Astrocyte of the hippocampus (primary cell): ENCODE data around the gene KLHL22.
"Not testable (repeated sequence)": the region's sequence is repeated elsewhere in the genome, so short reads cannot be mapped to it uniquely, and the experiment has no call there.

Experiments
- DNase-seq: peaks from one replicate; pipeline ENCODE4 v3.0.0; 2011; ENCODE audit warnings: low read depth, low spot score

KLHL22 gene

GRCh38 chr22:20494978-20495860, at the start of gene KLHL22:
TSS of gene KLHL22 (minus strand) at chr22:20495795. CDS start at chr22:20489211, 6,584 bp downstream.
- DNase-seq, result no peak

DNA sequence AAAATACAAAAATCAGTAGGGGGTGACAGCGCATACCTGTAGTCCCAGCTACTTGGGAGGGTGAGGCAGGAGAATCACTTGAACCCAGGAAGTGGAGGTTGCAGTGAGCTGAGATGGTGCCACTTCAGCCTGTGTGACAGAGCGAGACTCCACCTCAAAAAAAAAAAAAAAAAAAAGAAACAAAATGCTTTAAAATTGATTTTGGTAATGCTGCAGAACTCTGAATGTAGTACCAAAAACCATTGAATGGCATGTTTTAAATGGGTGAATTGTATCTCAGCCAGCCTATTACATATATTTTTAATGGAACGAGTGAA, 49.7 kb upstream of the KLHL22 start:
- DNase-seq, result not testable (repeated sequence)

DNA sequence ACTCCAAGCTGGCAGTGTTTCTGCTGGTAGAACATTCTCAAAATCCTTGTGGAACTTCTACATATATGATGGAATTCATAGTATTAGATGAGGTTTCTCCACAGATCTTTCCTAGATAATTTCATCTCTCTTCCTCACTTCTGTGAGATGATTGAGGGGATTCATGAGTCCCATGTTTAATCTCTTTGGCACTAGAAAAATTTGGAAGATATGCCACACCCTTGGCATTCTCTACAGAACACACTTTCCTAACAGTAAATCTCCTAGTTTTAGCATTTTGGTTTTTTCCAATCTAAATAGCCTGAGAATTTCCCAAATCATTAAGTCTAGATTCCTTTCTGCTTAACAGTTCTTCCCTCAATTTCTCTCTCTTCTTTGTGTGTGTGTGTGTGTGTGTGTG, 47.1 kb upstream of the KLHL22 start:
- no peak for DNase-seq

DNA sequence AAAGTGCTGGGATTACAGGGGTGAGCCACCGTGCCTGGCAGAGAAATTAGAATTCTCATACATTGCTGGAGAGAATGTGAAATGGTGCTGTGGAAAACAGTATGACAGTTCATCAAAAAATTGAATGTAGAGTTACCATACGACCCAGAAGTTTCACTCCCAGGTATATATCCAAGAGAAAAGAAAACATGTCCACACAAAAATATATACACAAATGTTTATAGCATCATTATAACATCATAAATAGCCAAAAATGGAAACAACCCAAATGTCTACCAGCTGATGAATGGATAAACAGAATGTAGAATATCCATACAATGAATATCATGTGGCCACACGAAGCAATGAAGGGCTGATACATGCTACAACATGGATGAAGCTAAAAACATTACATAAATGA, 46.5 kb upstream of the KLHL22 start:
- DNase-seq, result no peak

GRCh38 chr22:20538875-20539274, 43.3 kb upstream of the KLHL22 start:
- not testable (repeated sequence) for DNase-seq

DNA sequence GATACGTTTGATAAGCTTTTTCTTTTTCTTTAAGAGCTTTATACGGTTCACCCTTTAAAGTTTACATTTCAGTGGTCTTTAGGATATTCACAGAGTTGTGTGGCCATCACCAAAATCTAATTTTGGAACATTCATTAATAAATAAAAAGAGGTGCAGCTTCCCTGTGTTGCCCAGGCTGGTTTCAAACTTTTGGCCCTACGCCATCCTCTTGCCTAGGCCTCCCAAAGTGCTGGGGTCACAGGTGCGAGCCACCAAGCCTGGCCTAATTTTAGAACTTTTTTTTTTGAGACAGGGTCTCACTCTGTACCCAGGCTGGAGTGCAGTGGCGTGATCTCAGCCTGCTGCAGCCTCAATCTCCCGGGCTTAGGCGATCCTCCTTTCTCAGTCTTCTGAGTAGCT, 42.4 kb upstream of the KLHL22 start:
- DNase-seq, result no peak

DNA sequence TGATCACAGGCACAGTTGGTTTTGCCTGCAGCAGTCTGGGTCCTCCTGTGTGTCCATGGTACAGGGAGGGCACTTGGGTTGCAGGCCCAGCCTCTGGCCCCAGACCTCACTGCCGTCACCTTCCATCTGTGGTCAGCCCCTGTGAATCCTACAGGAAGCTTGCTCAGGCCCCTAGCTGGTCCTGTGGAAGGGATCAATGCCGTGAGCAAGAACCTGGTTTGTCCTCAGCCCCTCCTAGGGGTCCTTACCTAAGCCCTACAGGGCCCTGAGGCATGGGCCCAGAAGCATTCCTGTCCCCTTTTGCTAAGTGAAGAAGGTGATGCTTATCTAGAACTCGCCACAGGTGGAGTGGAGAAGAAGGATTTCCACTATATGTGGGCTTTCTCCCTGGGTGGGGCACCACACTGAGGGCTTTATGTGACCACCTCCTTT, 41.7 kb upstream of the KLHL22 start:
- DNase-seq, result no peak

GRCh38 chr22:20536590-20537324, 41.2 kb upstream of the KLHL22 start:
- no peak for DNase-seq

DNA sequence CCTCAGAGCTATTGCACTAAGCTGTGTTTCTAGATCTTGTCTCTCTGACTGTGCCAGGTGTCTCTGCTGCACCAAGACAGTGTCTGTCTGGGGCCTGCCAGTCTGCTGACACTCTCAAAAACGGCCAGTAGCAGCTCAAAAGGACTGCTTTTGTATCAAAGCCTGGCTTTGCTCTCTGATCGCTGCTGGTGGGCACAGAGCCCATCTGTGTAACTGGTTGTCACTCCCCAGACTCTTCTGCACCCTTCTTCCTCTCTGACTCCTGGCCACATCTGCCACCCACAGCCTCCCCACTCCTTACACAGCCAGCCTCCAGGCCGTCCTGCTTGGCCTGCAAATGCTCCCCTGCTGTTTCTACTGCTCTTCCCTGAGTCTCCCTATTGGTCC, 38.3 kb upstream of the KLHL22 start:
- DNase-seq, result no peak

DNA sequence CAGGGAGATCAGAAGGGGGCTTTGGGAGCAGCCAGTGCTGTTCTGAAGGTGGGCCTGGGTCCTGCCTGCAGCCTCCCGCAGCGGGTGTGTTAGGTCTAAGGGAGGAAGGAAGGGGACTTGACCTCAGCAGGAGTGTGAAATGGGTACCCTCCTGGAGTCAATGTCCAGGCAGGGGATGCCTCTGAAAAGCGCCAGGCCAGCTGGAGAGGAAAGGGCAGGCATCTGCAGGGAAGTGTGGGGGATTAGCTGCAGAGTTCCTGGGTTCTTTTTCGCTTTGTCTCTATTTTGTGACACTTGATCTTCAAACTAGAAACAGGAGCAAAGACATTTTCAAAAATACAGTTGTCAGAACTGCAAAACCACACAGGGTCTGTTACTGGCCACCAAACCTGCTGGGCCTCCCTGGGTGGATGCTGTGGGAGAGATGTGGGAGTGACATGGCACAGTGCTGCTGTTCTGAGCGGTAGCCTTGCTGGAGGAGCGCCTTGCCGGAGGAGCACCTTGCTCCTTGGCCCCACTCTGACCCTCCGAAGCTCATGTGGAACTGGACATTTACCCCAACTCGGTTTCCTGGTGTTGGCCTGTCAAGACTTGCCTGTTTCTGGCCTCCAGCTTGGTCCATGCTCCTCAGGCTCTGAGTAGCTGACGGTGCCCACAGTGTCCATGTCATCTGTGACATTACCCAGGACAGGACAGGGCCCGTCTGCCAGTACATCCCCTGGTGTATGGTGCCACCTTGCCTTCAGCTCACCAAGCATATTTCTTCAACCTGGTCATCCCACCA, 37.7 kb upstream of the KLHL22 start:
- no peak for DNase-seq

DNA sequence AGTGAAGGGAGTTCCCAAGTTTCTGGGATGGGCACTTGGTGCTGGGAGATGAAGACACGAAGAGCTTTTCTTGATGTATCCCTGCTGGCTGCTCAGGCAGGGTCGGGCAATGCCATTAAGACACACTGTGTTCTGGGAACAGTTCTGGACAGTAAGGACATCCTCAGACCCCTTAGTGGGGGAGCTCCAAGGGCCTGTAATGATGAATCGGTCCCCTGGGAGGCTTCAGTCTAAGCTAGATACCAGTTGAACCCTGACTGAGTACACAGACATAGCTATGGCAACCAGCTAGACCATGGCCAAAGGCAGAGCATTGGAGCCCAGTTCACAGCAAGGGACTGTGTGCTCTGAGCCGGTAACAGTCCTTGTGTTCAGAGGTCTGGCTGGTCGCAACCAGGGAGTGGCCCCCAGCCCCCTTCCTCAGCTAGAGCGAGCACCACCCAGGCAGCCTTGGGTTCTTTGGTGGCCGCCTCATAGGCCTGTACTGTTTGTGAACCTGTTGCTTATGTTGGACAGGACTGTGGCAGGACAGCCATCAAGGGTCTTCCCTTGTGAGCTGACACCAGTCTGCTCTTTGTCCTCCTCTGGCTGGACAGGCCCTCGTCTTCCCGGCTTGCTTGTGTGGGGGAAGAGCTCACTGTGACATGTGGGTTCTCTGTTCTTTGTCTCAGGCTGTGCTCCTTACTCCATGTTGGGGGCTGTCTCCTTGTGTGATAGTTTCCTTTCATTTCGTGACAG, 36.8 kb upstream of the KLHL22 start:
- DNase-seq, result no peak

- DNase-seq, result peak; percentile 92
These were observed 36.0 kb upstream of the KLHL22 start for GRCh38 chr22:20531404-20532201.

DNA sequence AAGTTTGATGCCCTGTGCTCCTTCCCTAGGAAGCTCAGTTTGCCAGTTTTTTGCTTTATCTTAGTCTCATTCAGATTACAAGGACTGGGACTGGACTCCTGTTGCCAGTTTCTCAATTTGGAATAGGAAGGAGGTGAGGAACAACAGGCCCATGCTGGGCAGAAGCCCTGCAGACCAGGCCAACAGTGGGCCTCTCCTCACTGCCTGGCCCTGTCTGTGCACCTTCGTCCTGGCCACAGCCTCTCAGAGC, 35.5 kb upstream of the KLHL22 start:
- no peak for DNase-seq

- peak; percentile 84 for DNase-seq
These were observed 35.0 kb upstream of the KLHL22 start for GRCh38 chr22:20530368-20531153.

DNA sequence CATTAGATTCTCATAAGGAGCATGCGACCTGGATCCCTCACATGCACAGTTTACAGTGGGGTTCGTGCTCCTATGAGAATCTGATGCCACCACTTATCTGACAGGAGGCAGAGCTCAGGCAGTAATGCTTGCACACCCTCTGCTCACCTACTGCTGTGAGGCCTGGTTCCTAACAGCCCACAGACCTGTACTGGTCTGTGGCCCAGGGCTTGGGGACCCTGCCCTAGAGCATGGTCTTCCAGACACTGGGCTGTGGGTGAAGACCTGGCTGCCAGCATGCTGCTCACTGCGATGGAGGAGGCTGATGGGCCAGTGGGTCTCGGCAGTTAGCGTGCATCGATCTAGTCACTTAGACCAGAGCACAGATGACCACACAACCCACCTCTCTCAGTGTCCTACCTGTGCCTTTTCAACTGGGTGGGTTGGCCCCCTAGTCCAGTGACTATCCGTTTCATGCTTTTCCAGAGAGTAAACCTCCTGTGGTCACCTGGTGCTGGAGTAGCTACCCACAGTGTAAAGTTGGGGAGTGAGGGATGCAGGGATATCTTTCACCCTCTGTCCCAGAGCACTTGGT, 32.9 kb upstream of the KLHL22 start:
- DNase-seq, result no peak

DNA sequence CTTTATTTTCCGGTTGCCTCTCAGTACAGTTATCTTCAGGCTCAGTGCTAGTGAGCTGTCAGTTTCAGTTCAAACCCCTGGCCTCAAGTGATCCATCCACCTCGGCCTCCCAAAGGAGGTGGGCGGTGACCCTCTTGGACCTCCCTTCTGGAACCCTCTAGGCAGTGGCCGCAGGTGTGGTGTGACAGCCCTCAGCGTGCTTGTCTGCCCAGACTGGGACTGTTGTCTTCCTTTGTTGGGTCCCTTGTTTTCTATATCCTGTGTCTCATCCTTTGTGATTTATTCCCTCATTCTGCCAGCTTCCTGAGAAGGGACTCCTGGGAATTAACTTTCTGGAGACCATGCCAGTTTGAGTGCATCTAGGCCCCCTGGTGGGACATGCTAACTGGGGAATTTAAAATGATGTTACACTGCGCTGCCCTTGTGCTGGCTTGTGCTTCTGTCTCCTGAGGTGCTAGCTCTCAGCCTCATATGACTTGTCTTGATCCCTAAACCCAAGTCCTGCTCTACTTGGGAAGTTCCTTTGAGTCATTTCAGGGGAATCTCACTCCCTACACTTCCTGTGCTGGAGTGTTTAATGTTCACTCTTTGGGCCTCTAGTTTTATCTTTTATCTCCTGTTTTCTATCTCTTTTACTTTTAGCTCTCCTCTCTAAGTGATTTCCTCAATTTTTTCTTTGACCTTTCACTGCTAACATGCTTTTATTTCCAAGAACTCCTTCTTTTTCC, 31.2 kb upstream of the KLHL22 start:
- no peak for DNase-seq

- DNase-seq, result no peak
These were observed 30.7 kb upstream of the KLHL22 start for GRCh38 chr22:20526305-20526627.

DNA sequence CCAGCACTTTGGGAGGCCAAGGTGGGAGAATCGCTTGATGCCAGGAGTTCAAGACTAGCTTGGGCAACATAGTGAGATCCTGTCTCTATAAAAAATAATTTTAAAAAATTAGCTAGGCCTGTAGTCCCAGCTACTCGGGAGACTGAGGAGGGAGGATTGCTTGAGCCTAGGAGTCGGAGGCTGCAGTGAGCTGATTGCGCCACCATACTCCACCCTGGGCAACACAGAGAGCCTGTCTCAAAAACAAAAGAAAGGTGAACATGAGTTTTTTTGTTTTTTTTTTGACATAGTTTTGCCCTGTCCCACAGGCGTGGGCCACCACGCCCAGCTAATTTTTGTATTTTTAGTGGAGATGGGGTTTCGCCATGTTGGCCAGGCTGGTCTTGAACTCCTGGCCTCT, 29.5 kb upstream of the KLHL22 start:
- no peak for DNase-seq

DNA sequence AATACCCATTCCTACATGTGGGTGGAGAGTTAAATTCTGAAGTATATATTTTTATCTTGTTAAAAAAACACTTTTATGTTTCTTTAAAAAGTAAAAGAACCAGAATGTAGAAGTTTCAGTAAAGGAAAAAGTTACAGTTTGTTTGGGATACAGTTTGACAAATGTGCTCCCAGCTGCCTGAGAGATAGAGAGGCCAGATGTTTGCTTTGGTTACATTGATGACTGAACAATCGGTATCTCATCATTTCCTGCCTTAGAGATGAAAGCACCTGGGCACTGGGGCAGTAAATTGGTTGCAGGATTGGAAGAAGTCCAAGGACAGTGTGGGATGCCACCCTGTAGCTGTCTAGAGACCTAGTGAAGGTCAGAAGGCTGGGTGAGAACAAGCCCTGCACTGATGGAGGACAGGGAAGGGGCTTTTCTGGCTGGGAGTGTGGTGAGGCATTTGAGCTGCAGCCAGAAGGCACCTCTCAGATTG, 28.4 kb upstream of the KLHL22 start:
- DNase-seq, result no peak
